GM18868 (cell line): Measurements from ENCODE around the gene ARHGAP24.
"Not testable (repeated sequence)": the region's sequence is repeated elsewhere in the genome, so short reads cannot be mapped to it uniquely, and the experiment has no call there.

ENCODE experiments used
- ATAC-seq: cut with Tn5 transposase; IDR thresholded peaks from one replicate; pipeline ENCODE4 v1.9.1; 2021; ENCODE audit warnings: mild to moderate bottlenecking, moderate library complexity; ENCODE audit not compliant: unreplicated experiment

ARHGAP24 gene

DNA sequence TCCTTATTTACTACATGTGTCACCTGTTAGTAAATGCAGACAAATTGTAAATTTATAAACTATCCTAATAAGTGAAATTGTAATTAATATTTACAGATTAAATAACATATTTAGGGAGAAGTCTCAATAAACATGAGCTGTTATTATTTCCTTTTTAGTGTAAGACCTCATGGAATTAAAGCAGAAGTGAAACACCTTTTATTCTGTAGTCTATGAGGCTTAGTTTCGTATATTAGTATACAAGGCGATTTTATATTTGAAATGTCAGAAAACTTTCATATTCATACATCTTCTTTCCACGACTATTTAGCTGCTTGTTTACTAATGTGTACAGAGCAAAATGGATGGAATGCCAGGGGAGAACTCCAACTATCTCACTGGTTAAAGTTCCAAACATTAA is 414.4 kb downstream of the ARHGAP24 start:
- peak; percentile 93 for ATAC-seq

DNA sequence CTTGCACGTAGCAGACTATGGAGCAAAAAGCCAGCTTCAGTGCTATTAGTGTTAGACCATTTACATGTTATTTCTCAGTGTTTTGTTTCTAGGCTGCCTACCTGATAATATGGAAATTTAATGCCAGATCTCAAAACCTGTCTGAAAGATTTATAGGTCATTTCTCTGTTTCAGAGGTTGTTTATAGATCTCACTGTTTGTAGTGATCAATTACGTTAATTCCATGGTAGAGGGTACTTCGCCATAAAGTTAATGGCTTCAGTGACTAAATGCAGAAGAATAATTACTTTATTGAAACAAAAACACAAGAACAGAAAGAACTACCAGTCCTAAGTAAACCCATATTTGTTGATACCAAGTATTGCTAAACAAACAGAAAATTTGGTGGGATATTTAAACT is 420.8 kb downstream of the ARHGAP24 start:
- no peak for ATAC-seq

DNA sequence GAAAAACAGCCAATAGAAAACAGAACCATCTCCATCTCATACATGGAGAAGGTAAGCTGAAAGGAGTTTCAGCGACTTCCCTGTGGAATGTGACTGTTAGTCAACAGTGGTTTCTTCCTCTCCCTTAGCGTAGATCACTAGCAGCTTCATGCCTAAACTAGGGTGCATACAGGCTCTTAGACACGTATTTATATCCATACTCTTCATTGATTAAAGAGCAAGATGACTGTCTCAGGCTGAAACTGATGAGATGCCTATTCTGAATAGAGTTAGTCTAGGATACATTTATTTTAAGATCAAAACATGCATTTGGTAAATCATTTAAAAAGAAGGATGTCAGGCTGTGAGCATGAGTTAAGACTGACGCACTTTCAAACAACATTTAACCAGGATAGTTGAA is 423.3 kb downstream of the ARHGAP24 start:
- ATAC-seq: no peak

DNA sequence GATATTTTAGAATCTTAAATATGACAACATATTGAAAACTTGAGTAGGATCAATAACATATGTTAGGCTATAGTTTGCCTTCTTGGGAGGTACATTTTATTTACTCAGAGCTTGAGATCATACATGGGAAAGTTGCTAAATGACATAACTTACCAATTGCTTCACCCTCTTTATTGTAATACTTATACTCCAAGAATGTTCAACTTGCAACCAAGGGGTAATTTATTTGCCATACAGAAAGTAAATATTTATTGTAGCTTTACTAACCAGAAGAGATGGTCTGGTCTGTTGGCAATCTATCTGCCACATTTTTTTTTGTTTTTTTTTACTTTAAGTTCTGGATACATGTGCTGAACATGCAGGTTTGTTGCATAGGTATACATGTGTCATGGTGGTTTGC is 426.6 kb downstream of the ARHGAP24 start:
- no peak for ATAC-seq

DNA sequence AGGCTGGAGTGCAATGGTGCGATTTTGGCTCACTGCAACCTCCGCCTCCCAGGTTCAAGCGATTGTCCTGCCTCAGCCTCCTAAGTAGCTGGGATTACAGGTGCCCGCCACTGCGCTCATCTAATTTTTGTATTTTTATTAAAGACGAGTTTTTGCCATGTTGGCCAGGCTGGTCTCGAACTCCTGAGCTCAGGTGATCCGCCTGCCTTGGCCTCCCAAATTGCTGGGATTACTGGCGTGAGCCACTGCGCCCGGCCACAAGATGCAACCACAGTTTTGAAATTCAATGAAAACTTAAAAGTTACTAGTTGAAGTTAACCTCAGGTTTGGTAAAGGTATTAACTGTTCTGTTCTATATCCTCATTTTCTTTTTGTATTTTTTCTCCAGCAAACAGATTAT is 427.7 kb downstream of the ARHGAP24 start:
- not testable (repeated sequence) for ATAC-seq

DNA sequence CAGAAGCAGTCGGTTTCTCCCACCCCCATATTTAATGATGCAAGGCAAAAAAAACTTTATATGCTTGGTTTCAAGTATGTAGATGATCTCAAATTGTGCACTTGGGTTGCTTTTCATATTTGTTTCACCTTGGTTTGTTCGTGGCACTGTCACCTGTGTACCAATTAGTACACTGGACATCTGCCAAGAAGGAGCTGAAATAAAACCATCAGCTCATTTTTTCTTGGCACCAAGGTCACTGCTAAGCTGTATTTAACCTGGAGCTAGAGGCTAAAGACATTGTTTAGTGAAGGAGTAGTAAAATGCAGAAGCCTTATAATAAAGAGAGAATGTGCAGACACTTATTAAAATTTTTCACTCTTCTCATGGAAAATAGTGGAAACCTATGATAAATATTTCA is 430.8 kb downstream of the ARHGAP24 start:
- ATAC-seq: no peak

DNA sequence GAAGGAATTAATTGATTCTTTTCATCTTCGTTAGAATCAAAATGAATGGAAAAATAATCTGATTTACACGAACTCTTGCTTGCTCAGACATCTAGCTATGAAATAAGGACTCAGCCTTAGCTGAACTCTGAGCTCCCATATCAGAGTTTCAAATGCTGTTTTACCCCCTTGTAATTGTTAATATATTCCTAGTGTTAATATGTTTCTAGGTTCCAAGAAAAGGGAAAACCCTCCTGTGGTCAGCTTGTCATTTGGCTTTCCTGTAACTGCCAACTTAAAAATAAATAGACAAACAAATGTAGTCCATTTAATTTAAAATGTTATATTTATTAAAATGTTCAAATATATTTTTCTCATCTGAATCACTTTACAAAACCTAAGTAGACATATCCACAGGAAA is 432.1 kb downstream of the ARHGAP24 start:
- ATAC-seq: no peak

DNA sequence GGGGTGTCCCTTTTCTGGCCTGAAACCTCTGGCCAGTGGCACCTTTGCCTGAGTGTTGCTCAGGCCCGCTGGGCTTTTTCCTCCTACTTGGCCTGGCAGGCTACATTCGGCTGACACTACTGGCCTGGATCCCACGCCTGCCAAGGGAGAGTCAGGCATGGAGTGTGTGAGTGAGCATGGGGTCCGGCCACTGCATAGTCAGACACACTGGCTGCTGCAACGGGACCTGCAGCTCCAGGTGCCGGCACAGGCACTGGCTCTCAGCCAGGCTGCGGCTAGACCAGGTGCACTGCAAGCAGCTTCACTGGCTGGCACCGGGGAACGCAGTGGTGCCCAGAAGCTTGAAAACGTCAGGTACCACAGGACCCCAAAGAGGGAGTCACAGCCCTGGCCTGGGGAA is 434.9 kb downstream of the ARHGAP24 start:
- ATAC-seq: no peak

DNA sequence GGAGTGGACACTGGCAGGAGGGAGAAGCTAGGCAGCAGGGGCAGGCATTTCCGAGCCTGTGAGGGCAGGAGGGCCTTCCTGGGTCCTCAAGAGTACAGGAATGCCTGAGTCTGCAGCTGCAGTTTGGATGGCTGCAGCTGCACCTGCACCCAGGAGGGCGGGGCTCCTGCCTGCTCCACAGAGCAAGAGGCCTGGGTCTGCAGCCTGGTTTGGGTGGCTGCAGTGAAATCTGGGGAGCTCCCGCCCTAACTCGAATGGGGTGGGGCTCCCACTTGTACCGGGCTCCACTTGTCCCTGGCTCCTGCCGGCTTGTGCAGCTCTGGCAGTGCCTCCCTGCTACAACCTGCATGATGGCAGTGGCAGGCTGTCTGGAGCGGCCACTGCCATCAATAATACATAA is 436.0 kb downstream of the ARHGAP24 start:
- ATAC-seq: no peak

DNA sequence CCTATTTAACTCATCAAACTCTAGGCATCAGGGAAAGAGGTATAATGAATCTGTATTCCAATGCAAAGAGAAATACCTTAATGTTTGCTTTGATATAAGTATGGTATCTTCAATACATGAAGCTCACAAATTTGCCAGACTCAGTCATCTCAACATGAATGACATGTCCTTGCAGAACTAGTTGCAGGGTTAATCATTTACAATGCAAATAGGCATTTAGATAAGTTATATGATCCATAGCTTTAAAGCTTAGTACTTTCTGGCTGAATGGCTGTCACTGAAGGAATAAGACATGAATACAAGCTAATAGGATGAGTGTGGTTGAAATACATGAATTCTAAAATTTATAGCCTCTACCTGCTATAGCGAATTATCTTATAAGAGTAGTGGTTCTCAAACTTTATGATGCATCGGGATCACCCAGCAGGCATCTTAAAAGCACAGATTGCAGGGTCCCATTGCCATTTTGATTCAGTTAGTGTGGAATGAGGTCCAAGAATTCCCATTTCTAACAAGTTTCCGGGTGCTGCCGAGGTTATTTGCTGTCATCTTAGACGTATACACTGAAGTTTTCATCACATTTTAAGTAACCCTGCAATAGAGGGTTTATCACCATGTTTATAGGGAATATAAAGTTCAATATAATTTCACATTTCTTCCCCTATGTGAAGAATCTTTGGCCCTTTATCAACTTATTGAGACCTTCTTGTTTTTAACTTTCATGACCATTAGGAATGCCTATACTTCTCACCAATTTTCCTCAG is 439.2 kb downstream of the ARHGAP24 start:
- no peak for ATAC-seq

DNA sequence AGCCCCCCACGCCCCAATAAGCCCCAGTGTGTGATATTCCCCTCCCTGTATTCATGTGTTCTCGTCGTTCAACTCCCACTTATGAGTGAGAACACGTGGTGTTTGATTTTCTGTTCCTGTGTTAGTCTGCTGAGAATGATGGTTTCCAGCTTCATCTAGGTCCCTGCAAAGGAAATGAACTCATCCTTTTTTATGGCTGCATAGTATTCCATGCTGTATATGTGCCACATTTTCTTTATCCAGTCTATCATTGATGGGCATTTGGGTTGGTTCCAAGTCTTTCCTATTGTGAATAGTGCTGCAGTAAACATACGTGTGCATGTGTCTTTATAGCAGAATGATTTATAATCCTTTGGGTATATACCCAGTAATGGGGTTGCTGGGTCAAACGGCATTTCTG is 440.6 kb downstream of the ARHGAP24 start:
- not testable (repeated sequence) for ATAC-seq

DNA sequence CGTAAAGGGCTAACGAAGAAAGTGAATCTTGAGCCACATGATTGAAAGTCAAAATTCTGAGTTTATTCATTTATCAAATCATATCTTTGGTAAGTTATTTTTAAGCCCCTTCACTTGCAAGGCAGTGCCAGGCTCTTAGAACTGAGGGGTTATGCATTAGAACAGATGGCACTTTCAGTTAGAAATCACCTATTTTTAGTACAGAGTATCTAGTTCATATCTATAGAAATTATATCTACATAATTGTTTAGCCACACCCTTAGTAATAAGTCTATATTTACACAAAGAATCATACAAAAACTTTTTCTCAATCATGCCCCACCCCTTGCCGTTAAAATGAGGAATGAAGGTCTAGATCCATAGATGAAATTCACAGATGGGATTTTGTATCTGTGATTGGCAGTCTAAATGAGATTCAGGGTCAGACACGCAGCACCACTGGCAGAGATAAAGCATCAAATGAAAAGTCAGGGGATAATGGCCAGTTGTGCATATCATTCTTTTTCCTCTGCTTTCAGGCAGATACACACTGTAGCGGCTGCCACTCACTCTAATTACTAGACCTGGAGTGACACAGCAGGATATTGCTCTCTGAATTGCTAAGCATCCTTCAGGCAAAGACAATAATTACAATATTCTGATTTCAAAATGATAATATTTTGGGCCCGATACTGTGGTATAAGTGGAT is 444.4 kb downstream of the ARHGAP24 start:
- no peak for ATAC-seq

DNA sequence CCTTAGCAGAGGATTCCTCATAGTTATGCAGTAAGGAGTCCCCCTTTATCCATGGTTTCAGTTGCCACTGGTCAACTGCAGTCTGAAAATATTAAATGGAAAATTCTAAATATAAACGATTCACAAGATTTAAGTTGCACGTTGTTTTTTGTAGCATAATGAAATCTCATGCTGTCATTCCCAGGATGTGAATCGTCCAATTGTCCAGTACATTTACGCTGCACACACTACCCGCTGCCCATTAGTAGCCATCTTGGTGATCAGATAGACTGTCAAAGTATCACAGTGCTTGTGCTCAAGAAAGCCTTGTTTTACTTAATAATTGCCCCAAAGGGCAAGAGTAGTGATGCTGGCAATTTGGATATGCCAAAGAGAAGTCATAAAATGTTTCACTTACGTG is 450.1 kb downstream of the ARHGAP24 start:
- ATAC-seq: no peak

DNA sequence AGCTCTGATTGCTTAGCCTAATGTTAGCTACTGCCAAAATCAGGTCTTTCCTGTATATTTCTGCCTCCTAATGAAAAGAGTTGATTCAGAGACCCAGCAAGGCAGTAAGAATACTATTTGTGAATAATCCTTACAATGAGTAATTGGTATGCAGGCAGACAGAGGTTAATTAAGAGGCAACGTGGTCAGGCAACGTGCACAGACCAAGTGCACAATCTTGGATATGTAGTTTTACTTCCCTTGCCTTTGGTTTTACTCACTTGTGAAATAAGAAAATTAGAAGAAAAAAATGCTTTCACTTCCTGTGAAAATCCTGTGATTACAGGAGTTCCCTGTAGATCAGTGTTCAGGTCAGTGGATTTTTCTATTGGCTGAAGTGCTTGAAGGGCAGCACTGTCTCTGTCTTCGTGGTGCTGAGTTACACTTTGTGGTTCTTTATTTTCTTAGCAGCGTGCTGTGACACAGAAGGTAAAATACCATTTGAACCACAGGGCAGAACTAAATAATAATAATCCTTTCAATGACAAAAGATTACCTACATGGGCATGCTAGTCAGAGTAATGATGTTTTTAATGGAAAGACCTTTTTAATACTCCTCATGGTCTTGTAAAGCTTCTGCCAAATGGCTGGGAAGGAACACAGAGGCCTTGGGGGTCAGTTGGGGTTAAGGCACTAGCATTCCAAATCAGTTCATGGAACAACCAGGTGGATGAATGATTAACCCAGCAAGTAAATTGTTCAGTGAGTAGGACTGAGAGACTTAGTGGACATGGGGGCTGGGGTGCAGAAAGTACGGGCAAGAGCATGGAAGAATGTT is 454.0 kb downstream of the ARHGAP24 start:
- peak; percentile 79 for ATAC-seq

DNA sequence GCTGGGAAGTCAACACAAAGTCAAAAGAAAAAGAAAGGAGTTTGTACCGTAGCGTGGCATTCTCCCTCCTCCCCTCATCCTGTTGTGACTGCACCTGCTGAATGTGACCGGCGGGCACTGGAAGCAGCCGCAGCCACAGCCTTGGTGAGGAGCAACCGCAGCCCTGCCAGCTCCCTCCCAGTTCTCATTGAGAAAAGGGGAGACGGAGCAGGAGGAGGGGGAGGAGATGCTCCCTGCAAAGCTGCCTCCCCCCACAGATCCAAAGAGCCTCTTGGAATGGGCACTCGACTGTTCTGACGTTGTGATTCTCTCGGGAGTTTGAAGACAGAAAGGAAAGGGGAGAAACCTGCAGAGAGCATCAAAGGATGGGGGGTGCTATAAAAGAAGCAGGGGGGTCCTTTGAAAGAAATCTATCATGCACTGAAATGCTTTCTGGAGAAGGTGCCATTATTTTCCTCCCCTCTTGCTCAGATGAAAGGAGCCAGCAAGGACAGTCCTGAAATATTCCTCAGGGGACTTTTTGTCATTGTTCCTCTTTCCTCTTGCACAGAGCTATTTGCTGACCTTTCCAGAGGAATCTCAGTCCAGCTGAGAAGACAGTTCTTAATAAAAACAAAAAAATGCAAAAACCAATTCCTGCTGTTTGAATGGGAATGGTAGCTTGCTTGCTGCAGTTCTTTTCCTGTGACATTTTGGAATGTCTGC is 455.2 kb downstream of the ARHGAP24 start:
- peak; percentile 31 for ATAC-seq

DNA sequence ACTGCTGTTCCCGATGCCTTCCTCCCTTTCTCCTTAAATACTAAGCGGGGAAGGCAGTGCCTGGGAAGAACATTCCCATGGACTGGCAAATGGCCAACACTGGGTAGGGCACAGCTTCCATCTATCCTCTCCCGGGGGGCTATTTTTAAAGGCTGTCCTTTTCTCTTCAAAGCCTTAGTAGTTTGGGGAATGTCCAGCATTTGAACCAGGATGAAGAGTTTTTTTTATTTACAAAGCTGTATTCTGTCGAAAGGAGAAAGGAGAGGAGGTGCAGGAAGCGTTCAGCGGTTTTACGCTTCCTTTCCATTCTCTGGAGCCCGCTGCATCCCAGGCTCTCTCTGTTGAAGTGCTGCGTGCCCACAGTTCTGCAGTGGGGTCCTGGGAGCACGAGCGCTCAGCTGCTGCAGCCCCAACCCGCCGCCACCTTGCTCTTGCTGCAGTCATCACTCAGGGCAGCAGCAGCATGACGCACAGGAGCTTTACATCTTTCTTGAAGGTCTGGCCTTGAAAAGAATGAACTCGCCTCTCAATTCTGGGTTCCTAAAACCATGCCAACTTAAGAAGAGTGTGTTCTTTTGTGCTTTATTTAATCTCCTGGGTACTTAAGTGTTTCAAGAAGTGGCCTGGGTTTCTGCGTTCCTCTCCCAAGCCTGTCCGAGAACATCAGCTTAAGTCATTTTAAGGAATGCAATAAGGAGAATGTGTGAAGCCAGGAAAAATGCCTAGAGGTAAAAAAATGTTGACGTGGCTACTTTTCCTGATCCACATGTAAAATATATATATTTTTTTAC is 457.7 kb downstream of the ARHGAP24 start:
- ATAC-seq: no peak

DNA sequence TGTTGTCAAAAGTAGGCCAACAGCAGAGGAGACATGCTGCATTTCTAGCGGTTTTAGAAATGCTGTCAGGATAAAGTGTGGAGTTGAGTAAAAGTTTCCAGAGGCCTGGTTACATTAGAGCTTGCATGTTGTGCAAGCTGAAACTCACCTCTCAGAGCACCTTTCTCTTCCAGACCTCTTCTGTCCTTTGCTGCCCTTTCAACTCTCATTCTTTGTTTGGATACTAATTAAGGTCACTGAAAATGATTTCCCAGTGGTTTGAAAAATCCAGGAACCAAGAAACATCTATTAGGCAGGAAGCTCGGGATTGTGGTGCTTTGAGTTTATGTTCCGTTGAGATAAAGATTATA is 458.3 kb downstream of the ARHGAP24 start:
- ATAC-seq: no peak

DNA sequence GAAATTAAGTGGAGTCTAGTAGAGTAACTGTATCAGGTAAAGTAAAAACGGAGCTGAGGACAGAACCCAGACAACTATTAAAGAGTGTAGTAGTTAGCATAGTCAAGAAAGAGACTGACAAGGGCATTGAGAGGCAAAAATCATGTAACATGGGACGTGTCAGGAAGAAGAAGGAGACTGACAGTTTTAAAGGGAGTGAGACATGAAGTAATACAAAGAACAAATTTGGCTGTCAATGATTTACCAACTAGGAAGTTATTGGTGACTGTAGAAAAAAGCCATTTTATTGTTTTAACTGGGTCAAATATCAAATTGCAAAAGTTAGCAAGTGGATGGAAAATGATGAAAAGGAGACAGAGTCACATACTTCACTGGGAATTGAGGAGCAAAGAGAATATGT is 462.6 kb downstream of the ARHGAP24 start:
- ATAC-seq: no peak

DNA sequence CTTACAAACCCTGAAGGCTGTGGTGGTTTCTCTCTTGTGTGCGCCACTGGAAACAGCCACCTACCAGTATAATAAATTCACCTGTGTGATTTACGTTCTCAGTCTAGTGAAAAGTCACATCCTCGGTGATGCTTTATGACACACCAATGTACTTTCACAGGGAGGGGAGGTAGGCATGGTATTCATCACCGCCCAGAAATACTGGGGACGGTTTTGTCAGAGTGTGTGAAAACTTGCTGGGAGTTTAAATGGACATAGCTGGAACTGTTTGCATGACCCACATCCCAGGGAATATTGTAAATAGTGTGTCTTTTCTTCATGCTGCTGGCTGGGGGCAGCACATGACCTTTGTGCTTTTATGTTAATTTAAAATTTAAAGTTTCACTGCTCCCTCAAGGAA is 463.1 kb downstream of the ARHGAP24 start:
- no peak for ATAC-seq

DNA sequence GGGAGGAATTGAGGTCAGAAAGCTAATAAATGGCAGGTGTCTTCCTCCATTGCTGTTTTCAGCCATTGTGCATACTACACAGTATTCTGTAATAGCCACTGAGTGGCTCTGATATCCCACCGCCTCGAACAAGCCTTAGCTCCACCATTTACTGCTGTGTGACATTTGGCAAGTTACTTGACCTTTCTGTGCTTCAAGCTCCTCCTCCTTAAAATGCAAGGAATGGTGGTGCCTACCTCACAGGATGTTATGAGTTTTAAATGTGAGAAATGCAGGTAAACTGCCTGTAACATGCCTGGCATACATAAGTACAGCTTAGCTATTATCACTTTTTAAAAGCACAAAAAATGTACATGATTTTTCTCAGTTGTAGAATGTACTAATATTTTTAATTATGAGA is 464.0 kb downstream of the ARHGAP24 start:
- no peak for ATAC-seq
